Kidney (tissue), 14 donors: ENCODE data around the gene PRDM16. TPM values are rescaled to one million over a fixed set of nuclear protein-coding genes. Genes with fewer than 3 reads are reported as not detected.

Experiments
- DNase-seq, 5 donors: peaks; one replicate each; pipeline ENCODE4 v3.0.0-alpha.2; 2013 to 2020
- FAIRE-seq: peaks from 2 replicates; lab custom pipeline; 2012; peaks lifted over from hg19 to GRCh38; lab: Jason Lieb, UNC
- H3K27ac ChIP-seq, 2 donors: one replicate each; pipeline ENCODE4 v1.7.0; 2013; ENCODE audit warnings: low read depth in 2 of 2, low read length in 2 of 2, inconsistent platforms in 1 of 2
- H3K27me3 ChIP-seq: one replicate; pipeline ENCODE4 v1.7.1; 2013; ENCODE audit warnings: low read length, inconsistent platforms; ENCODE audit not compliant: control insufficient read depth, insufficient read depth
- H3K36me3 ChIP-seq, 3 donors: one replicate each; pipeline versions ENCODE4 v1.7.0 to v1.7.1; 2013; ENCODE audit warnings: low read length in 3 of 3, control low read depth in 1 of 3, inconsistent platforms in 1 of 3; ENCODE audit not compliant: insufficient read depth in 3 of 3, control insufficient read depth in 2 of 3
- H3K4me1 ChIP-seq, 3 donors: one replicate each; pipeline versions ENCODE4 v1.7.0 to v1.7.1; 2013; ENCODE audit warnings: low read length in 3 of 3, inconsistent platforms in 1 of 3, low read depth in 1 of 3; ENCODE audit not compliant: control insufficient read depth in 2 of 3, insufficient read depth in 2 of 3
- H3K4me3 ChIP-seq, 3 donors: one replicate each; pipeline versions ENCODE4 v1.7.0 to v1.8.1; 2013; ENCODE audit warnings: low read length in 3 of 3, control low read depth in 1 of 3, inconsistent platforms in 1 of 3
- H3K9ac ChIP-seq, 3 donors: one replicate each; pipeline versions ENCODE4 v1.7.0 to v1.7.1; 2013; ENCODE audit warnings: low read length in 3 of 3, control low read depth in 1 of 3, inconsistent platforms in 1 of 3
- H3K9me3 ChIP-seq, 3 donors: one replicate each; pipeline versions ENCODE4 v1.7.0 to v1.7.1; 2013; ENCODE audit warnings: low read length in 3 of 3, control low read depth in 1 of 3, inconsistent platforms in 1 of 3; ENCODE audit not compliant: control insufficient read depth in 2 of 3, insufficient read depth in 1 of 3
- CTCF ChIP-seq: IDR thresholded peaks from 3 replicates; pipeline ENCODE4 v1.5.1; 2012; ENCODE audit warnings: mild to moderate bottlenecking, moderate library complexity, borderline replicate concordance; ENCODE audit not compliant: insufficient read depth; ENCODE audit errors: extremely low read depth
- intact Hi-C: fragments of 100-400 bp; cut with DNase I; formaldehyde crosslinking; loops from one replicate; pipeline ENCODE4 v1.11.1; 2022
- polyA plus RNA-seq: library from polyadenylated mRNA; stranded (reverse); fragments of 350-450 nt; fragmentation: Illumina TruSeq; extraction: RNeasy Lipid Tissue Mini Kit (QIAGEN cat#74804); gene quantifications from one replicate; pipeline ENCODE4 v1.2.3, GENCODE V29; 2014; ENCODE audit warnings: low read depth, low replicate concordance; ENCODE audit not compliant: insufficient read depth
- total RNA-seq: library from RNA; stranded (reverse); fragmentation: NEBNext Ultra II Directional; extraction: Animal tissue kit (Norgen Biotek cat#: 25700); gene quantifications from one replicate; pipeline ENCODE4 v1.2.1, GENCODE V29; 2021
- donor health status: control.
- donor health status: control.
- donor health status: control.
- donor health status: control.
- donor health status: control.
- donor health status: DM: yes; HTN: yes; CAD: no.
- donor health status: Normal renal cell carcinoma (clear cell type).

PRDM16 gene
- total and polyA plus RNA-seq, 2 donors from 2014 or later = 3.0 to 21.9 TPM

GRCh38 chr1:3092530-3092929 is 23.5 kb downstream of the PRDM16 start:
- TF ChIP-seq CTCF = no peak
- Histone ChIP-seq H3K36me3 (no peaks in the 10 kb centered on the region), H3K4me3 (no peak overlapping the region), H3K27ac (no peak overlapping the region), H3K9me3 (no peaks in the 10 kb centered on the region), H3K9ac (no peak overlapping the region), H3K4me1 (peaks cover 0 to 13% (median 0%) of the 10 kb centered on the region in 3 donors), H3K27me3 (no peaks in the 10 kb centered on the region)
- intact Hi-C loops = no loop called here
- no peak for DNase-seq
- FAIRE-seq = no peak

- FAIRE-seq (no peak), DNase-seq (no peak)
- intact Hi-C loops = no loop called here
- Histone ChIP-seq H3K27me3 (no peaks in the 10 kb centered on the region), H3K36me3 (no peaks in the 10 kb centered on the region), H3K27ac (peak overlapping the region; percentile 53 to 74), H3K4me3 (no peak overlapping the region), H3K9ac (peak overlapping the region in 1 of 3 donors; percentile 26), H3K9me3 (no peaks in the 10 kb centered on the region), H3K4me1 (peaks cover 0 to 13% (median 0%) of the 10 kb centered on the region in 3 donors)
- TF ChIP-seq CTCF = no peak
Measured at GRCh38 chr1:3093898-3094626, 25.1 kb downstream of the PRDM16 start.

- Histone ChIP-seq H3K27ac (peak overlapping the region in 1 of 2 donors; percentile 74), H3K4me3 (no peak overlapping the region), H3K36me3 (no peaks in the 10 kb centered on the region), H3K4me1 (peaks cover 0 to 13% (median 0%) of the 10 kb centered on the region in 3 donors), H3K9ac (peak overlapping the region in 1 of 3 donors; percentile 26), H3K27me3 (no peaks in the 10 kb centered on the region), H3K9me3 (no peaks in the 10 kb centered on the region)
- DNase-seq (no peak), FAIRE-seq (no peak)
- TF ChIP-seq CTCF = no peak
- intact Hi-C loops = no loop called here
Measured at GRCh38 chr1:3094863-3095780, 26.1 kb downstream of the PRDM16 start.
